GM18526 (cell line): ENCODE results near the gene CLIP2.

Experiments used
- POLR2A ChIP-seq: IDR thresholded peaks from 3 replicates; pipeline ENCODE4 v1.6.1; 2011; ENCODE audit not compliant: insufficient read length; ENCODE audit errors: extremely low read depth

Gene CLIP2

GRCh38 chr7:74306004-74306729 lies 17.0 kb downstream of the CLIP2 start:
- TF ChIP-seq POLR2A: no peak

GRCh38 chr7:74306730-74307469 lies 17.7 kb downstream of the CLIP2 start:
- no peak for TF ChIP-seq POLR2A

GRCh38 chr7:74307738-74308505 lies 18.7 kb downstream of the CLIP2 start:
- no peak for TF ChIP-seq POLR2A

- TF ChIP-seq POLR2A: no peak
Measured at GRCh38 chr7:74309181-74309580, 20.0 kb downstream of the CLIP2 start.

- TF ChIP-seq POLR2A: no peak
Measured at GRCh38 chr7:74311305-74311744, 22.1 kb downstream of the CLIP2 start.

GRCh38 chr7:74312418-74313028 lies 23.3 kb downstream of the CLIP2 start:
- TF ChIP-seq POLR2A: no peak

GRCh38 chr7:74317146-74317782 lies 28.1 kb downstream of the CLIP2 start:
- no peak for TF ChIP-seq POLR2A

- no peak for TF ChIP-seq POLR2A
Measured at GRCh38 chr7:74318043-74318442, 28.8 kb downstream of the CLIP2 start.

- no peak for TF ChIP-seq POLR2A
Measured at GRCh38 chr7:74320645-74321221, 31.5 kb downstream of the CLIP2 start.

- TF ChIP-seq POLR2A: no peak
Measured at GRCh38 chr7:74324531-74325209, 35.5 kb downstream of the CLIP2 start.

GRCh38 chr7:74325210-74325565 lies 36.0 kb downstream of the CLIP2 start:
- TF ChIP-seq POLR2A: no peak

GRCh38 chr7:74329225-74329624 lies 40.0 kb downstream of the CLIP2 start:
- no peak for TF ChIP-seq POLR2A

- no peak for TF ChIP-seq POLR2A
Measured at GRCh38 chr7:74332373-74333176, 43.4 kb downstream of the CLIP2 start.

GRCh38 chr7:74334030-74334429 lies 44.8 kb downstream of the CLIP2 start:
- TF ChIP-seq POLR2A: no peak

- TF ChIP-seq POLR2A: no peak
Measured at GRCh38 chr7:74337926-74338325, 48.7 kb downstream of the CLIP2 start.
